Trophoblast cell (in vitro differentiated cells and primary cell): ENCODE data around the gene BCAT1.

Source experiments
- DNase-seq, 2 donors: peaks; one replicate each; pipeline ENCODE4 v3.0.0-alpha.2; 2016
- H2AFZ ChIP-seq: 2 replicates; pipeline ENCODE4 v1.6.1; 2013; ENCODE audit warnings: low read length, moderate library complexity, mild to moderate bottlenecking; ENCODE audit not compliant: insufficient read depth, poor library complexity
- H2AK5ac ChIP-seq: 2 replicates; pipeline ENCODE4 v1.6.1; 2013; ENCODE audit warnings: mild to moderate bottlenecking, low read length
- H2BK120ac ChIP-seq: 2 replicates; pipeline ENCODE4 v1.6.1; 2013; ENCODE audit warnings: low read length, mild to moderate bottlenecking, moderate library complexity; ENCODE audit not compliant: insufficient read depth, poor library complexity
- H2BK12ac ChIP-seq: 2 replicates; pipeline ENCODE4 v1.6.1; 2013; ENCODE audit warnings: mild to moderate bottlenecking, low read length, moderate library complexity
- H2BK5ac ChIP-seq: 2 replicates; pipeline ENCODE4 v1.6.1; 2013; ENCODE audit warnings: low read length, low read depth, moderate library complexity, mild to moderate bottlenecking; ENCODE audit not compliant: poor library complexity
- H3K14ac ChIP-seq: 2 replicates; pipeline ENCODE4 v1.6.1; 2013; ENCODE audit warnings: mild to moderate bottlenecking, low read length
- H3K18ac ChIP-seq: 2 replicates; pipeline ENCODE4 v1.6.1; 2013; ENCODE audit warnings: mild to moderate bottlenecking, low read length
- H3K23ac ChIP-seq: 2 replicates; pipeline ENCODE4 v1.6.1; 2013; ENCODE audit warnings: low read length
- H3K27ac ChIP-seq: 2 replicates; pipeline ENCODE4 v1.5.1; 2013; ENCODE audit warnings: low read depth, mild to moderate bottlenecking, inconsistent platforms, low read length, moderate library complexity
- H3K27me3 ChIP-seq: 2 replicates; pipeline ENCODE4 v1.6.1; 2013; ENCODE audit warnings: inconsistent platforms, mild to moderate bottlenecking, low read length, moderate library complexity; ENCODE audit not compliant: insufficient read depth
- H3K36me3 ChIP-seq, 2 experiments: 1 replicate in 1 of 2; 2 replicates in 1 of 2; pipeline ENCODE4 v1.6.1; 2013; ENCODE audit warnings: low read length in 2 of 2, mild to moderate bottlenecking in 2 of 2, moderate library complexity in 1 of 2; ENCODE audit not compliant: insufficient read depth in 2 of 2, control insufficient read depth in 1 of 2
- H3K4ac ChIP-seq: 2 replicates; pipeline ENCODE4 v1.6.1; 2013; ENCODE audit warnings: low read depth, mild to moderate bottlenecking, low read length, moderate library complexity
- H3K4me1 ChIP-seq, 2 experiments: 1 replicate in 1 of 2; 2 replicates in 1 of 2; pipeline ENCODE4 v1.6.1; 2013; ENCODE audit warnings: low read length in 2 of 2, mild to moderate bottlenecking in 2 of 2, moderate library complexity in 1 of 2; ENCODE audit not compliant: insufficient read depth in 2 of 2, control insufficient read depth in 1 of 2
- H3K4me2 ChIP-seq: 2 replicates; pipeline ENCODE4 v1.6.1; 2013; ENCODE audit warnings: inconsistent platforms, mild to moderate bottlenecking, low read length, moderate library complexity
- H3K4me3 ChIP-seq: 2 replicates; pipeline ENCODE4 v1.5.1; 2013; ENCODE audit warnings: mild to moderate bottlenecking, low read depth, low read length, inconsistent platforms
- H3K79me1 ChIP-seq: one replicate; pipeline ENCODE4 v1.6.1; 2013; ENCODE audit warnings: low read length
- H3K79me2 ChIP-seq: 2 replicates; pipeline ENCODE4 v1.6.1; 2013; ENCODE audit warnings: low read length, mild to moderate bottlenecking; ENCODE audit not compliant: control insufficient read depth, insufficient read depth, poor library complexity
- H3K9ac ChIP-seq: 2 replicates; pipeline ENCODE4 v1.6.1; 2013; ENCODE audit warnings: mild to moderate bottlenecking, low read length
- H3K9me3 ChIP-seq: 2 replicates; pipeline ENCODE4 v1.6.1; 2013; ENCODE audit warnings: low read depth, mild to moderate bottlenecking, control low read depth, inconsistent platforms, low read length; ENCODE audit not compliant: insufficient read depth
- H4K12ac ChIP-seq: 2 replicates; pipeline ENCODE4 v1.6.1; 2013; ENCODE audit warnings: low read depth, mild to moderate bottlenecking, low read length, moderate library complexity
- H4K8ac ChIP-seq: 2 replicates; pipeline ENCODE4 v1.6.1; 2013; ENCODE audit warnings: low read depth, mild to moderate bottlenecking, low read length, moderate library complexity
- H4K91ac ChIP-seq: one replicate; pipeline ENCODE4 v1.6.1; 2013; ENCODE audit warnings: low read depth, mild to moderate bottlenecking, low read length, moderate library complexity
- WGBS: extraction: QIAGEN DNeasy Blood & Tissue Kit; methylation state at CpG from one replicate; pipeline ENCODE4 v1.1.7; 2013; ENCODE audit warnings: missing lambda C conversion rate; ENCODE audit not compliant: insufficient read length, insufficient coverage; ENCODE audit errors: extremely low coverage; 5-methylcytosine and 5-hydroxymethylcytosine counted together

The BCAT1 gene

DNA sequence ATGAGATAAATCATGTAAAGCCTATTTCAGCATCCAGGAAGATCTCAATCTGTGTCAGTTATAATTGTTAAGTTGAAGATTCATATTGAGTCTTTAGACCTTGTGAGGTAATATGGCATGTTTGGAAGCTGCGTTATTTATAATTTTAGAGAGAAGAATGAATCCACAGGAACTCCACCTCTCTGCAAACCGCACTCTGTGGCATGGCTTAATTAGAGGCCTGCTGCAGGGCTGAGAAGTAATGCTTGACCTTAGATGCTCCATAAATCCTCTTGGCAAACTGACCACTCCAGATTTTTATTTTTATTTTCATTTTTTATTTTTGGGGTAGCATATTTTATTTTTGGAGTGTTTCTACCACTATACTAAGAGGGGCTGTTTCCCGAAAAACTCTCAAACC lies 28.8 kb downstream of the BCAT1 start:
- peaks cover 0 to 3% of the 10 kb centered on the region in 2 experiments for H3K36me3 ChIP-seq
- no peak overlapping the region for H3K4ac ChIP-seq

GRCh38 chr12:24919346-24920001 lies 29.4 kb downstream of the BCAT1 start:
- H3K18ac ChIP-seq: no peak overlapping the region
- H3K27me3 ChIP-seq: no peaks in the 10 kb centered on the region
- H3K4me2 ChIP-seq: no peak overlapping the region
- H3K9ac ChIP-seq: no peak overlapping the region
- H2BK120ac ChIP-seq: no peak overlapping the region
- H3K14ac ChIP-seq: no peak overlapping the region
- H2AK5ac ChIP-seq: no peak overlapping the region
- H4K12ac ChIP-seq: no peak overlapping the region
- whole genome bisulfite sequencing: no CpG with 5 or more reads among the region's 4 CpGs
- H4K8ac ChIP-seq: no peak overlapping the region
- peaks cover 11 to 14% of the 10 kb centered on the region in 2 experiments for H3K4me1 ChIP-seq
- peaks cover 3% of the 10 kb centered on the region for H3K79me2 ChIP-seq
- H2BK12ac ChIP-seq: no peak overlapping the region
- H3K4me3 ChIP-seq: no peak overlapping the region
- H2BK5ac ChIP-seq: no peak overlapping the region
- no peak overlapping the region for H3K4ac ChIP-seq
- H3K23ac ChIP-seq: no peak overlapping the region
- no peak overlapping the region for H4K91ac ChIP-seq
- peaks cover 0 to 3% of the 10 kb centered on the region in 2 experiments for H3K36me3 ChIP-seq
- H3K27ac ChIP-seq: no peak overlapping the region
- no peak for DNase-seq
- no peaks in the 10 kb centered on the region for H3K9me3 ChIP-seq
- H2AFZ ChIP-seq: no peak overlapping the region
- H3K79me1 ChIP-seq: peaks cover 2% of the 10 kb centered on the region

More for the DNA sequence above, 28.8 kb downstream of the BCAT1 start:
- H3K27me3 ChIP-seq: no peaks in the 10 kb centered on the region
- no peak overlapping the region for H2BK5ac ChIP-seq
- no peak overlapping the region for H3K4me3 ChIP-seq
- H3K9me3 ChIP-seq: no peaks in the 10 kb centered on the region
- no peak overlapping the region for H3K4me2 ChIP-seq
- H2BK12ac ChIP-seq: no peak overlapping the region
- no peak overlapping the region for H2BK120ac ChIP-seq
- WGBS: no CpG with 5 or more reads among the region's 3 CpGs
- peaks cover 11 to 14% of the 10 kb centered on the region in 2 experiments for H3K4me1 ChIP-seq
- no peak overlapping the region for H4K12ac ChIP-seq
- H3K23ac ChIP-seq: no peak overlapping the region
- no peak overlapping the region for H3K9ac ChIP-seq
- no peak overlapping the region for H3K18ac ChIP-seq
- no peak overlapping the region for H2AK5ac ChIP-seq
- H3K79me2 ChIP-seq: peaks cover 3% of the 10 kb centered on the region
- H4K8ac ChIP-seq: no peak overlapping the region
- peaks cover 2% of the 10 kb centered on the region for H3K79me1 ChIP-seq
- H3K27ac ChIP-seq: no peak overlapping the region
- DNase-seq: no peak
- H3K14ac ChIP-seq: no peak overlapping the region
- H2AFZ ChIP-seq: no peak overlapping the region
- H4K91ac ChIP-seq: no peak overlapping the region

- WGBS: no CpG with 5 or more reads among the region's 2 CpGs
Measured at GRCh38 chr12:24918596-24918995, 30.3 kb downstream of the BCAT1 start.

GRCh38 chr12:24915501-24915900 lies 33.4 kb downstream of the BCAT1 start:
- no peak overlapping the region for H3K9ac ChIP-seq

More at GRCh38 chr12:24918596-24918995, 30.3 kb downstream of the BCAT1 start:
- Histone ChIP-seq H3K4me2 (no peak overlapping the region), H3K18ac (no peak overlapping the region), H2BK120ac (no peak overlapping the region), H4K91ac (no peak overlapping the region), H3K9ac (no peak overlapping the region), H3K79me2 (peaks cover 3% of the 10 kb centered on the region), H3K9me3 (no peaks in the 10 kb centered on the region), H3K23ac (no peak overlapping the region), H2BK5ac (no peak overlapping the region), H3K4me1 (peaks cover 14% of the 10 kb centered on the region in 2 experiments), H2BK12ac (no peak overlapping the region), H2AK5ac (no peak overlapping the region), H3K36me3 (peaks cover 3 to 4% of the 10 kb centered on the region in 2 experiments), H3K79me1 (peaks cover 2% of the 10 kb centered on the region), H4K8ac (no peak overlapping the region), H3K27me3 (no peaks in the 10 kb centered on the region), H4K12ac (no peak overlapping the region), H3K4ac (no peak overlapping the region), H2AFZ (no peak overlapping the region), H3K27ac (no peak overlapping the region), H3K4me3 (no peak overlapping the region), H3K14ac (no peak overlapping the region)
- DNase-seq: no peak

More at GRCh38 chr12:24915501-24915900, 33.4 kb downstream of the BCAT1 start:
- Histone ChIP-seq H3K4ac (no peak overlapping the region), H3K4me1 (peaks cover 0 to 9% of the 10 kb centered on the region in 2 experiments), H3K23ac (no peak overlapping the region), H2BK120ac (no peak overlapping the region), H2BK5ac (no peak overlapping the region), H3K27me3 (no peaks in the 10 kb centered on the region), H3K27ac (no peak overlapping the region), H3K36me3 (peaks cover 3 to 4% of the 10 kb centered on the region in 2 experiments), H4K8ac (no peak overlapping the region), H3K4me2 (no peak overlapping the region), H4K12ac (no peak overlapping the region), H3K79me1 (peaks cover 1% of the 10 kb centered on the region), H2BK12ac (no peak overlapping the region), H2AFZ (no peak overlapping the region), H3K79me2 (peaks cover 2% of the 10 kb centered on the region), H4K91ac (no peak overlapping the region), H2AK5ac (no peak overlapping the region), H3K9me3 (no peaks in the 10 kb centered on the region), H3K14ac (no peak overlapping the region), H3K4me3 (no peak overlapping the region), H3K18ac (no peak overlapping the region)
- WGBS: no CpG with 5 or more reads among the region's 5 CpGs
- no peak for DNase-seq
